ENCODE results near the gene SRR.

SRR gene

GRCh38 chr17:2274414-2274813, 29.3 kb upstream of the SRR start:
- in situ Hi-C loops (cut with HindIII; ENCODE audit: low sequenced_read_pairs) = no loop called here
- DNase-seq (ENCODE audit: low read depth, low spot score) = no peak
- no peak overlapping the region for H3K4me3 ChIP-seq (ENCODE audit: low read depth, low read length)
- no peak for TF ChIP-seq CTCF (IDR thresholded peaks at IDR 0.05; ENCODE audit: low read depth, low read length)

- no peak for DNase-seq (ENCODE audit: low read depth, low spot score)
- TF ChIP-seq CTCF (IDR thresholded peaks at IDR 0.05; ENCODE audit: low read depth, low read length) = no peak
- in situ Hi-C loops (cut with HindIII; ENCODE audit: low sequenced_read_pairs) = no loop called here
- H3K4me3 ChIP-seq (ENCODE audit: low read depth, low read length) = no peak overlapping the region
Measured at GRCh38 chr17:2275722-2276121, 28.0 kb upstream of the SRR start.

GRCh38 chr17:2277429-2278170, 26.1 kb upstream of the SRR start:
- no peak for DNase-seq (ENCODE audit: low read depth, low spot score)
- no peak for TF ChIP-seq CTCF (IDR thresholded peaks at IDR 0.05; ENCODE audit: low read depth, low read length)
- no peak overlapping the region for H3K4me3 ChIP-seq (ENCODE audit: low read depth, low read length)
- in situ Hi-C loops (cut with HindIII; ENCODE audit: low sequenced_read_pairs) = no loop called here

- DNase-seq (ENCODE audit: low read depth, low spot score) = no peak
Measured at GRCh38 chr17:2279707-2280106, 24.0 kb upstream of the SRR start.

GRCh38 chr17:2282297-2282873, 21.4 kb upstream of the SRR start:
- in situ Hi-C loops (cut with HindIII; ENCODE audit: low sequenced_read_pairs) = no loop called here
- TF ChIP-seq CTCF (IDR thresholded peaks at IDR 0.05; ENCODE audit: low read depth, low read length) = peak; percentile 48
- peak; percentile 88 for DNase-seq (ENCODE audit: low read depth, low spot score)
- no peak overlapping the region for H3K4me3 ChIP-seq (ENCODE audit: low read depth, low read length)

More at GRCh38 chr17:2279707-2280106, 24.0 kb upstream of the SRR start:
- in situ Hi-C loops (cut with HindIII; ENCODE audit: low sequenced_read_pairs) = no loop called here
- H3K4me3 ChIP-seq (ENCODE audit: low read depth, low read length) = no peak overlapping the region
- TF ChIP-seq CTCF (IDR thresholded peaks at IDR 0.05; ENCODE audit: low read depth, low read length) = no peak

- TF ChIP-seq CTCF (IDR thresholded peaks at IDR 0.05; ENCODE audit: low read depth, low read length) = no peak
- DNase-seq (ENCODE audit: low read depth, low spot score) = no peak
- in situ Hi-C loops (cut with HindIII; ENCODE audit: low sequenced_read_pairs) = no loop called here
- no peak overlapping the region for H3K4me3 ChIP-seq (ENCODE audit: low read depth, low read length)
Measured at GRCh38 chr17:2283302-2283701, 20.4 kb upstream of the SRR start.

Data from astrocyte of the spinal cord (primary cell).